NT2/D1 (cell line): ENCODE results near the gene ARHGAP32.
A peak's percentile ranks its signal among the peaks of the same experiment; 100 is the strongest.
"Not testable (repeated sequence)": the region's sequence is repeated elsewhere in the genome, so short reads cannot be mapped to it uniquely, and the experiment has no call there.

Experiments
- DNase-seq: peaks from one replicate; pipeline ENCODE4 v3.0.0-alpha.2; 2011; ENCODE audit warnings: low read depth, low spot score
- H3K27me3 ChIP-seq: 2 replicates; pipeline ENCODE4 v1.6.0; 2011; ENCODE audit warnings: mild to moderate bottlenecking; ENCODE audit not compliant: insufficient read length, insufficient read depth
- H3K36me3 ChIP-seq: 2 replicates; pipeline ENCODE4 v1.6.1; 2011; ENCODE audit warnings: mild to moderate bottlenecking, low read length, mixed read lengths; ENCODE audit not compliant: insufficient read depth, insufficient read length
- H3K4me1 ChIP-seq: 2 replicates; pipeline ENCODE4 v1.5.1; 2011; ENCODE audit not compliant: insufficient read depth, insufficient read length
- H3K4me3 ChIP-seq: 2 replicates; pipeline ENCODE4 v1.5.1; 2011; ENCODE audit warnings: low read depth; ENCODE audit not compliant: insufficient read length
- H3K9ac ChIP-seq: 2 replicates; pipeline ENCODE4 v1.6.0; 2011; ENCODE audit warnings: low read depth; ENCODE audit not compliant: insufficient read length
- H3K9me3 ChIP-seq: 2 replicates; pipeline ENCODE4 v1.5.1; 2011; ENCODE audit warnings: mild to moderate bottlenecking, low read length; ENCODE audit not compliant: insufficient read depth
- SUZ12 ChIP-seq: IDR thresholded peaks from 2 replicates; pipeline ENCODE4 v1.6.1; 2011; ENCODE audit not compliant: insufficient read length, insufficient read depth; ENCODE audit errors: extremely low read depth
- YY1 ChIP-seq: IDR thresholded peaks from 2 replicates; pipeline ENCODE4 v1.6.1; 2011; ENCODE audit not compliant: insufficient read length, insufficient read depth
- ZNF274 ChIP-seq: IDR thresholded peaks from 2 replicates; pipeline ENCODE4 v1.6.1; 2011; ENCODE audit warnings: mild to moderate bottlenecking, low read depth, low read length

Gene ARHGAP32

GRCh38 chr11:129141748-129142523 lies 50.2 kb downstream of the ARHGAP32 start:
- DNase-seq: no peak
- no peak for TF ChIP-seq SUZ12
- no peak for TF ChIP-seq YY1
- no peak for TF ChIP-seq ZNF274

GRCh38 chr11:129131316-129131715 lies 60.8 kb downstream of the ARHGAP32 start:
- TF ChIP-seq SUZ12 (no peak), YY1 (no peak), ZNF274 (no peak)
- no peak for DNase-seq
- Histone ChIP-seq H3K36me3 (no peaks in the 10 kb centered on the region), H3K9ac (no peak overlapping the region), H3K27me3 (no peaks in the 10 kb centered on the region), H3K4me3 (no peak overlapping the region), H3K4me1 (no peaks in the 10 kb centered on the region), H3K9me3 (no peaks in the 10 kb centered on the region)

More at GRCh38 chr11:129141748-129142523, 50.2 kb downstream of the ARHGAP32 start:
- no peaks in the 10 kb centered on the region for H3K36me3 ChIP-seq
- H3K9ac ChIP-seq: no peak overlapping the region
- H3K4me1 ChIP-seq: no peaks in the 10 kb centered on the region
- H3K27me3 ChIP-seq: no peaks in the 10 kb centered on the region
- no peak overlapping the region for H3K4me3 ChIP-seq
- no peaks in the 10 kb centered on the region for H3K9me3 ChIP-seq

GRCh38 chr11:129128881-129129620 lies 63.1 kb downstream of the ARHGAP32 start:
- H3K36me3 ChIP-seq, H3K27me3 ChIP-seq, H3K9me3 ChIP-seq, H3K4me3 ChIP-seq, H3K4me1 ChIP-seq, DNase-seq, H3K9ac ChIP-seq: not testable (repeated sequence)

GRCh38 chr11:129119036-129119435 lies 73.1 kb downstream of the ARHGAP32 start:
- H3K4me1 ChIP-seq: no peaks in the 10 kb centered on the region
- H3K4me3 ChIP-seq: no peak overlapping the region
- no peaks in the 10 kb centered on the region for H3K27me3 ChIP-seq
- no peaks in the 10 kb centered on the region for H3K9me3 ChIP-seq
- no peak overlapping the region for H3K9ac ChIP-seq
- no peak for DNase-seq
- TF ChIP-seq YY1 (no peak), ZNF274 (no peak), SUZ12 (no peak)
- no peaks in the 10 kb centered on the region for H3K36me3 ChIP-seq

GRCh38 chr11:129117595-129118350 lies 74.4 kb downstream of the ARHGAP32 start:
- no peak for TF ChIP-seq SUZ12
- TF ChIP-seq ZNF274: no peak
- TF ChIP-seq YY1: no peak
- no peaks in the 10 kb centered on the region for H3K4me1 ChIP-seq
- H3K36me3 ChIP-seq: no peaks in the 10 kb centered on the region
- no peak overlapping the region for H3K4me3 ChIP-seq
- H3K27me3 ChIP-seq: no peaks in the 10 kb centered on the region
- DNase-seq: peak; percentile 57
- H3K9ac ChIP-seq: no peak overlapping the region
- no peaks in the 10 kb centered on the region for H3K9me3 ChIP-seq

GRCh38 chr11:129115652-129116586 lies 76.2 kb downstream of the ARHGAP32 start:
- H3K4me1 ChIP-seq: no peaks in the 10 kb centered on the region
- no peak for TF ChIP-seq SUZ12
- TF ChIP-seq ZNF274: no peak
- TF ChIP-seq YY1: no peak
- H3K36me3 ChIP-seq: no peaks in the 10 kb centered on the region
- H3K9me3 ChIP-seq: no peaks in the 10 kb centered on the region
- DNase-seq: no peak
- no peaks in the 10 kb centered on the region for H3K27me3 ChIP-seq
- no peak overlapping the region for H3K9ac ChIP-seq
- H3K4me3 ChIP-seq: no peak overlapping the region
